UCSD-AML1 (cell line): ENCODE data around the gene SPR.
A peak's percentile ranks its signal among the peaks of the same experiment; 100 is the strongest.

ENCODE experiments used
- DNase-seq: peaks from one replicate; lab custom pipeline; 2025; ENCODE audit not compliant: unreplicated experiment; lab: John Stamatoyannopoulos, UW

Gene SPR

GRCh38 chr2:72887032-72887739 lies at the start of gene SPR:
Gene SPR, plus strand, starts transcription at chr2:72887408. Its CDS starts 25 bp downstream, at chr2:72887433.
- peak; percentile 80 for DNase-seq

GRCh38 chr2:72840066-72840465 lies 47.1 kb upstream of the SPR start:
- no peak for DNase-seq

DNA sequence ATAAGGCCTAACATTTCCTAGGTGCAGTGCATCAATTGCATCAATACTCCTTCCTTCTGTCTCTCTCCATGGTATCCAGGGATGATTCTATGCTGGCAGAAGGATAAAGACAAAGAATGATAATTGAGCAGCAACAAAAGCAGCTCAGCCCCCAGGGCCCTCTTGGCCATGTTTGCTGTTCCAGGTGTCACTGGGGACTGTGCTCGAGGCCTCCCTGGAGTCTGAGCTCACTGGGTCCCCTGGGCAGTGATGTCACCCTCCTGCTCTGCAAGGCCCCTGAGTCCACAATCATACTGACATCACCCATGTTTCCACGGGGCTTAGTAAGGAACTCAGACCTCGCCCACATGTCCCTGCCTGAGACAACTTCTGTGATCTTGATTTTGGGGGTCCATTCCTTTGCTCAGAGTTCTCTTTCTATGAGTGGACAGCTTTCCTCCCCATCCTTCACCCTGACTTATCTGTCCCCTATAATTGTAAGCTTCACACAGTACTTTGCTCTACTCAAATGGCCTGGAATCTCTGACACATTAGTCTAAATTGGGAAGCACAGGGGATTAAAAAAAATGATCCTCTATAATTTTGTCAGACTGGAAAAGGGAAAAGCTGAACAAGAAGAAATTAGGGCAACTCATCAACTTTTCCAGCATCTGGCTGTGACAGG lies 45.6 kb upstream of the SPR start:
- DNase-seq: no peak

DNA sequence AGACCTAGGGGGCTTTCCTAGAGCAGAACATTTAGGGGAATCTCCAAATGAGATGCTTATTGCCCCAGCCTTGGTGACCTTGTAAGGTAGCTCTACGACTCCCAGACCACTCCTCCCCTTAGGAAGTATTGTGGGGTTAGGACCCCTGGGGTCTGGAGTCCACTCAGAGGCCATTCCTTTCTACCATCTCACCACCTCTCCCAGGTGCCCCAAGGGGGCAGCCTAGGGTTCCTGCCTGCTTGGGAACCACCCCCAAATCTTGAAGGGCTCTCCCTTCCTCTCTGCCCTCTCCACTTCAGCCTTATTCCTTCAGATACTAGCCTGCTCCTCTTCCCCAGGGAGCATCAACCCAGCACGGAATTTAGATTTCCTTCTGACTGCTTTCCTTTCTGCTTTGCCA lies 43.9 kb upstream of the SPR start:
- no peak for DNase-seq

DNA sequence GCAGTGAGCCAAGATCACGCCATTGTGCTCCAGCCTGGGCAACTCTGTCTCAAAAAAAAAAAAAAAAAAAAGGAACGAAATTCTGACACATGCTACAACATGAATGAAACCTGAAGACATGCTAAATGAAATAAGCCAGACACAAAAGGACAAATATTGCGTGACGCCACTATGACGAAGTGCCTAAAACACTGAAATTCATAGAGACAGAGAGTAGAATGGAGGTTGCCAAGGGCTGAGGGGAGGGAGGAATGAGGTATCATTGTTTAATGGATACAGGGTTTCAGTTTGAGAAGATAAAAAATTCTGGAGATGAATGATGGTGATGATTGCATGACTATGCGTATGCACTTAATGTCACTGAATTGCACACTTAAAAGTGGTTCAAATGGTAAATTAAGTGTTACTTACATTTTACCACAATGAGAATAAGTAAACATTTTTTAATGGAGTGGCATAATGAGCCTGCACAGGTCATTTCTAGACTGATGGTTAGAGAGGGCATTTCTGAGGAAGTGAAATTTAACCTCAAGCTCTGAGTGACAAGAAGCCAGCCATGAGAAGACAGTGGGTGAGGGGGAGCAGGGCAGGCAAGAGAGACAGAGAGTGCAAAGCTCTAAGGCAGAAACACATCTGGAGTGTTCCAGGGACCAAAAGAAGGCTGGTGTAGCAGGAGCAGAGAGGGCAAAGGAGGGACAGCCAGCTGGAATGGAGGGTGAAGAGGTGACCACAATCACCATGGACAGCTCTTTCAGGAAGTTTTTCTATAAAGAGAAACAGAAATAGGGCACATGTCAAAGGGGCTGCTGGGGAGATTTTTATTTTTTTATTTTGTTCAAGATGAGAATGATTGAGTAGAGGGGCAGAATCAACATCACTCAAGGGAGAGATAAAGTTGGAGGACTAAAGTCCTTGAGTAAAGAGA lies 40.8 kb upstream of the SPR start:
- no peak for DNase-seq

- DNase-seq: no peak
These were observed 39.5 kb upstream of the SPR start for GRCh38 chr2:72847534-72848315.

DNA sequence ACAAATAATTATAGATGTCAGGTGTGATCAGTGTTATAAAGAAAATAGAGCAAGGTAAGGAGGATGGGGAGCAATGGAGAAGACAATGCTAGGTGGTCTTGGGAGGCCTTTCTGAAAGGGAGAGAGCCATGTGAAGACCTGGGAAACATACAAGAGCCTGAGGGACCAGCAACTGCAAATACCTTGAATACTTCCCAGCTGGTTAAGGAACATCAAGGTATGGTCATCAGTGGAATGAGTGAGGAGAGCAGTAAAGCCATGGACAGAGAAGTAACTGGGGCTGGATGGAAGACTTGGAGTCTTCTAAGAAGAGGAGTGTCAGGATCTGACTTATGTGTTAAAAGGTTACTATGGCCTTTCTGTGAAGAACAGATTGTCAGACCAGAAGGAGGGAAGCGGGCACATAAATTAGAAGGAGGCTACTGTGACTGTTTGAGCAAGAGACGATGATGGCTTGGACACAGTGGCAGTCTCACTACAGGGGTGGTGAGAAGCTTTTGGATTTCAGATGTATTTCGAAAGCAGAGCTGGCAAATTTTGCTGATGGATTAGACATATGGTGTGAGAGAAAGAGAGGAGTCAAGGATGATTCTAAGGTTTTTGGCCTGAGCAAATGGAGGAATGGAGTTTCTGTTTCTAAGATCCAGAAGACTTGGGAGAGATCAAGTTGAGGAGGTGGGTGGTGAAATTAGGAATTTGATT lies 38.6 kb upstream of the SPR start:
- DNase-seq: no peak

DNA sequence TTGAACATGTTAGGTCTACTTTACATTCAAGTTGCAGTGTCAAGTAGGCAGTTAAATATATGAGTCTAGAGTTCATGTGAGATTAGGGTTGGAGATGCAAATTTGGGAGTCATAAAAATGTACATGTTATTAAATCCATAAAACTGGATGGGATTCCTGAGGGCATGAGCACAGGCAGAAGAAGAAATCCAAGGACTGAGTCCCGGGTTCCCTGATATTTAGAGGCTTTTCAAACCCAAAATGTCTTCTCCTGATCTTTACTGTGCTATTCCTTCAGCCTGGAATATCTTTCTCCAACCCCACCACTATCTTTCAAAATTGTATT lies 38.1 kb upstream of the SPR start:
- DNase-seq: no peak

GRCh38 chr2:72851333-72851732 lies 35.9 kb upstream of the SPR start:
- no peak for DNase-seq

DNA sequence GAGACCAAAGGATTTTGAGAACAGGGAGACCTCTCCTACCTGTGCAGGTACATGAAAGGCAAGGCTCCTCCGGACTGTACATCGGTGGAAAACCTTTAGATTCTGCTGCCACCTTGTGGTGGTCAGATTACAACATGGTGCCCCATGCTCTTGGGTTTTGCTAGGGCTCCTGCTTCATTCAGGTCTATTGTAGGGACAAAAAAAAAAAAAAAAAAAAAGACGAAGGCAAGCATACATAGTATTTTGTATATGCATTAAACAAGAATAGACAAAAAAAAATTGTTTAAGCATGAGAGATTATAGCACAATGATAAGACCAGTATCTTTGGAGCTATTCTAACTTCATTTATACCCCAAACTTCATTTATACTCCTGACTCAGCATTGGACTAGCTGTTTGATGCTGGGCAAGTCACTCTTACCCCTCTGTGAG lies 27.4 kb upstream of the SPR start:
- DNase-seq: peak; percentile 20

- peak; percentile 85 for DNase-seq
These were observed 24.8 kb upstream of the SPR start for GRCh38 chr2:72862239-72862988.

DNA sequence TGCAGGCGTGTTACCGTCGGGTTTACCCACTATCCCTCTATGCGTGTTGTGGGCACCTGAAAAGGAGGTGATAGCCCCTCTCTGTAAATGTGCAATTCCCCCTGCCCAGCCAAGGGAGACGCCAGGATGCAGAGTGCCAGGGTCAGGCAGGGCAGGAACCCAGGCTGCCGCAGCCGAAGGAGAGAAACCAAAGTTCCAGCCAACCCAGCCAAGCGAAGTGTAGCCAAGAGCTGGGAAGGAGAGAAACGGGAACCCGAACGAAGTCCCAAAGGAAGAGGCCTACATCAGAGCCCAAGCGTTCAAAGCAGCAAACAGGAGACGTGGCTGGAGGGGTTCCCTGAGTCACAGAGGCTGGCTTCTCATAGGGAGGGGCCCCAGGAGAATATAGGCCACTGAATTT lies 24.2 kb upstream of the SPR start:
- no peak for DNase-seq

- DNase-seq: no peak
These were observed 22.7 kb upstream of the SPR start for GRCh38 chr2:72864500-72864899.

GRCh38 chr2:72871060-72871459 lies 16.1 kb upstream of the SPR start:
- DNase-seq: no peak

DNA sequence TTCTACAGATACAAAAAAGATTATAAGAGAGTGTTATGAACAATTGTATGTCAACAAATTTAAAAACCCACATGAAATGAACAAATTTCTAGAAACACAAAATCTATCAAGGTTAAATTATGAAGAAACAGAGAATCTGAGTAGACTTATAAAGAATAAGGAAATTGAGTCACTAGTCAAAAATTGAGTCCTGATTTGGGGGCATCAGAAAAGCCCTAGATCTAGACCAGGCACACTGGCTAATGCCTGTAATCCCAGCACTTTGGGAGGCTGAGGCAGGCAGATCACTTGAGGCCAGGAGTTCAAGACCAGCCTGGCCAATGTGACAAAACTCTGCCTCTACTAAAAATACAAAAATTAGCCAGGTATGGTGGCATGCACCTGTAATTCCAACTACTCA lies 15.3 kb upstream of the SPR start:
- no peak for DNase-seq

- peak; percentile 29 for DNase-seq
These were observed 3.7 kb upstream of the SPR start for GRCh38 chr2:72883356-72883962.

GRCh38 chr2:72886505-72887031 lies 640 bp upstream of the SPR start:
- DNase-seq: no peak

DNA sequence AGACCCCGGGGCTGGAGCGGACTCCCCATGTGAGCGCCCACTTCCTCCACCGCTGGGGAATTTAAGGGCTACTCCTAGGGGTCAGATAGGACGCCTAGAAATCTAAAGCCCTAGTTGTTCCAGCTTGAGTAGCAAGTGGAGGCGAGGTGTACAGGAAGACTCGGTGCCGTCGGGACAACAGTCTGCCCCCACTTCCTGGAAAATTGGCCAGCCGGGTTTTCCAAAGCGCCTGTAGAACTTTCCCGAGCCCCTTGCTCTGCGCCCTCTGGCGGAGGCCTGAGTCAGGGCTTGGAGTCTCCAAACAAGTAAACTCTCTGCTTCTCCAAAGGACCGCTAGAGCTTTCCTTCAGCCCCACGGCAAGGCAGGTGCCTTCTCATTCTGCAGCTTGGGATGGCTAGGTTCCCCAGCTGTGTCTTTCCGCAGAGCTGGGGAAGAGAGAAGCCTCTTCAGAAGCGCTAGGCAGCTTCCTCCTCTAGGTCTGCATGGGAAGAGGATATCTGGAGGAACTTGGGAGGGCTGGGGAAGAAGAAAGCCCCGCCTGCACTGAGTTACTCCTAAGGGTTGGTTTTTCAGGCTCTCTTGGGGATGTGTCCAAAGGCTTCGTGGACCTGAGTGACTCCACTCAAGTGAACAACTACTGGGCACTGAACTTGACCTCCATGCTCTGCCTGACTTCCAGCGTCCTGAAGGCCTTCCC lies 681 bp downstream of the SPR start:
- peak; percentile 82 for DNase-seq
